Measurements from ENCODE around the gene ZNF200.
"Not testable (repeated sequence)": the region's sequence is repeated elsewhere in the genome, so short reads cannot be mapped to it uniquely, and the experiment has no call there.

The ZNF200 gene

DNA sequence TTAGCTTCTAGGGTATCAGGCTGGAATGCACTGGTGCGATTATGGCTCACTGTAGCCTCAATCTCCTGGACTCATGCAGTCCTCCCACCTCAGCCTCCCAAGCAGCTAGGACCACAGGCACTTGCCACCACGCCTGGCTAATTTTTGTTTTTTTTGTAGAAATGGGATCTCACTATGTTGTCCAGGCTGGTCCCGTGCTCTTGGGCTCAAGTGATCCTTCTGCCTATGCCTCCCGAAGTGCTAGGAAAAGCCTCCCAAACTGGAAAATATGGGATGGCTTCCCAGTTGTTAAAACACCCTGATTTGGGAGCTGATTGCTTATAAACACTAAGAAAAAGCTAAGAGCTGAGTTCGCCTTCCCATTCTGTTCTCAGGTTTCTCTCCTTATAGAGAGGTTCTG is 41.7 kb upstream of the ZNF200 start:
- no peak overlapping the region for H3K4me3 ChIP-seq (ENCODE audit: low read depth, low read length)
- TF ChIP-seq, protein P1, sequence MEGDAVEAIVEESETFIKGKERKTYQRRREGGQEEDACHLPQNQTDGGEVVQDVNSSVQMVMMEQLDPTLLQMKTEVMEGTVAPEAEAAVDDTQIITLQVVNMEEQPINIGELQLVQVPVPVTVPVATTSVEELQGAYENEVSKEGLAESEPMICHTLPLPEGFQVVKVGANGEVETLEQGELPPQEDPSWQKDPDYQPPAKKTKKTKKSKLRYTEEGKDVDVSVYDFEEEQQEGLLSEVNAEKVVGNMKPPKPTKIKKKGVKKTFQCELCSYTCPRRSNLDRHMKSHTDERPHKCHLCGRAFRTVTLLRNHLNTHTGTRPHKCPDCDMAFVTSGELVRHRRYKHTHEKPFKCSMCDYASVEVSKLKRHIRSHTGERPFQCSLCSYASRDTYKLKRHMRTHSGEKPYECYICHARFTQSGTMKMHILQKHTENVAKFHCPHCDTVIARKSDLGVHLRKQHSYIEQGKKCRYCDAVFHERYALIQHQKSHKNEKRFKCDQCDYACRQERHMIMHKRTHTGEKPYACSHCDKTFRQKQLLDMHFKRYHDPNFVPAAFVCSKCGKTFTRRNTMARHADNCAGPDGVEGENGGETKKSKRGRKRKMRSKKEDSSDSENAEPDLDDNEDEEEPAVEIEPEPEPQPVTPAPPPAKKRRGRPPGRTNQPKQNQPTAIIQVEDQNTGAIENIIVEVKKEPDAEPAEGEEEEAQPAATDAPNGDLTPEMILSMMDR (IDR thresholded peaks at IDR 0.05; ENCODE audit: insufficient read depth, low read length, missing control alignments), result no peak
- ChIA-PET POLR2A (interaction anchor here (1.0 kb wide), 1 partner anchor 182 kb away, joined by 3 read pairs; no protein-coding TSS in a partner anchor), CTCF (interaction anchor here (0.6 to 5.7 kb wide), 4 partner anchors 10 to 228 kb away, joined by 3 to 47 read pairs (median 3); no protein-coding TSS in a partner anchor)
- DNase-seq (ENCODE audit: low read depth, low spot score), result no peak

DNA sequence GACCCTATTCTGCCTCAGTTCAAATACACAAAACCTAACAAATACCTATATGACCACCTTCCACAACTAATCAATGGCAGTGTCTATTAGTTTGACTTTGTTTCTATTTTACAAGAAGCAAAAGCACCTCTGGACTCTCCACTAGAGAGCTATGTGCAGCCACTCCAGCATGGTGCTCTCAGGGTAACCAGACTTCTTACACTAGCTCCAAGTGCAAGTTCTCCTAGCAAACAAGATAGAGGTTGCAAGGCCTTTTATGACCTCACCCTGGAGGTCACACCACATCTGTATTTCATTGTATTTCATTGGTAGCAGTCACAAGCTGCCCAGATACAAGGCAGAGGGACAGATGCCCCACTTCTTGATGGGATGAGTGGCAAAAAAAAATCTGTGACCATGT is 40.0 kb upstream of the ZNF200 start:
- DNase-seq (ENCODE audit: low read depth, low spot score), result no peak
- TF ChIP-seq, protein P1 (IDR thresholded peaks at IDR 0.05; ENCODE audit: insufficient read depth, low read length, missing control alignments), result no peak
- POLR2A ChIA-PET, result no interaction called here
- no peak overlapping the region for H3K4me3 ChIP-seq (ENCODE audit: low read depth, low read length)
- CTCF ChIA-PET, result interaction anchor here (1.0 kb wide), 1 partner anchor 9 kb away, joined by 3 read pairs; no protein-coding TSS in a partner anchor

DNA sequence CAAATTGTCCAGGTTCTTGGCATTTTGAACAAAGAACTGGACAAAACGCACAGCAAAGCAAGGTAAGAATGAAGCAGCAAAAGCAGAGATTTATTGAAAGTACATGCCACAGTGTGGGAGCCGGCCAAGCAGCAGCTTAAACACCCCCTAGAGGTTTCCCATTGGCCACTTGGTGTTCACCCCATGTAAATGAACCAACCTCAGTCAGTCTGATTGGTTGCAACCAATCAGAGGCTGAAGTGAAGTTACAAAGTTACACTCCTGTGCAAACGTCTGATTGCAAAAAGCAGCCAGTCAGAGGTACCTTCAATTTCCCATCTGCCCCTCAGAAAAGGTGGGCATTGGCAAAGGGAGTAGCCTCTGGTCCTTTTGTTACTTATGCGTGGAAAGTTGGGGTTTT is 39.5 kb upstream of the ZNF200 start:
- CTCF ChIA-PET, result interaction anchor here (1.0 kb wide), 1 partner anchor 9 kb away, joined by 3 read pairs; no protein-coding TSS in a partner anchor
- TF ChIP-seq, protein P1 (IDR thresholded peaks at IDR 0.05; ENCODE audit: insufficient read depth, low read length, missing control alignments), result no peak
- DNase-seq (ENCODE audit: low read depth, low spot score), result no peak
- POLR2A ChIA-PET, result no interaction called here
- H3K4me3 ChIP-seq (ENCODE audit: low read depth, low read length), result no peak overlapping the region

DNA sequence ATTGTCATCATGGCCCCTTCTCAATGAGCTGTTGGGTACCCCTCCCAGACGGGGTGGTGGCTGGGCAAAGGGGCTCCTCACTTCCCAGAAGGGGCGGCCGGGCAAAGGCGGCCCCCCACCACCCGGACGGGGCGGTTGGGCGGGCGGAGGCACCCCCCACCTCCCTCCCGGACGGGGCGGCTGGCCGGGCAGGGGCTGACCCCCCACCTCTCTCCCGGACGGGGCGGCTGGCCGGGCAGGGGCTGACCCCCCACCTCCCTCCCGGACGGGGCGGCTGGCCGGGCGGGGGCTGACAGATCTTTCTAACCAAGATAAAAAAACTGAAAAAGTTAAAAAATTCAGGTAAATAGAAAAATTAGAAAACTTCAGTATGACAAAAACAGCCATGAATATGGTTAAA is 36.3 kb upstream of the ZNF200 start:
- DNase-seq (ENCODE audit: low read depth, low spot score); POLR2A ChIA-PET; CTCF ChIA-PET; H3K4me3 ChIP-seq (ENCODE audit: low read depth, low read length): not testable (repeated sequence)

DNA sequence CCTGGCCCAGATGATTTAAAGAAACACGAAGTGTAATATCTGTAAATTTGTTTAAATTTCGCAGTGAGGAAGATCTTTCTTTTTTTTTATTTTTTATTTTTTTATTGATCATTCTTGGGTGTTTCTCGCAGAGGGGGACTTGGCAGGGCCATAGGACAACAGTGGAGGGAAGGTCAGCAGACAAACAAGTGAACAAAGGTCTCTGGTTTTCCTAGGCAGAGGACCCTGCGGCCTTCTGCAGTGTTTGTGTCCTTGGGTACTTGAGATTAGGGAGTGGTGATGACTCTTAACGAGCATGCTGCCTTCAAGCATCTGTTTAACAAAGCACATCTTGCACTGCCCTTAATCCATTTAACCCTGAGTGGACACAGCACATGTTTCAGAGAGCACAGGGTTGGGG is 35.8 kb upstream of the ZNF200 start:
- H3K4me3 ChIP-seq (ENCODE audit: low read depth, low read length); DNase-seq (ENCODE audit: low read depth, low spot score); POLR2A ChIA-PET: not testable (repeated sequence)
- CTCF ChIA-PET, result interaction anchor here (1.2 kb wide), 1 partner anchor 12 kb away, joined by 4 read pairs; the partner anchor contains the start of gene ZNF263

DNA sequence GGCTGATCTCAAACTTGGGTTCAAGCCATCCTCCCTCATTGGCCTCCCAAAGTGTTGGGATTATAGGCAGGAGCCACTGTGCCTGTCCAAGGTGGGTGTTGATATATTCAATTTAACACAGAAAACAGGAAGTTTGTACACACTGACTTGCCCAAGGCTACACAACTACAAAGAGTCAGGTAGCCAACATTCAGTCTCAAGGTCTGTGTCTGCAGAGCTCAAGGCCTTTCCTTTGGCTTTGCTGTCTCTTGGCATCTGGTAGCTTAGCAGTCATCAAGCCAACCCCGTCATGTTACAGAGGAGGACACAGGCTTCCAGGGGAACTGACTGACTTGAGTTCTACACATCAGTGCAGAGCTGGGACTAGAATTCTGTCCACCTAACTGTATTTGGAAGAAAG is 33.3 kb upstream of the ZNF200 start:
- ChIA-PET POLR2A (no interaction called here), CTCF (interaction anchor here (3.4 kb wide), 1 partner anchor 10 kb away, joined by 47 read pairs; no protein-coding TSS in a partner anchor)
- TF ChIP-seq, protein P1 (IDR thresholded peaks at IDR 0.05; ENCODE audit: insufficient read depth, low read length, missing control alignments), result no peak
- no peak overlapping the region for H3K4me3 ChIP-seq (ENCODE audit: low read depth, low read length)
- DNase-seq (ENCODE audit: low read depth, low spot score), result no peak

DNA sequence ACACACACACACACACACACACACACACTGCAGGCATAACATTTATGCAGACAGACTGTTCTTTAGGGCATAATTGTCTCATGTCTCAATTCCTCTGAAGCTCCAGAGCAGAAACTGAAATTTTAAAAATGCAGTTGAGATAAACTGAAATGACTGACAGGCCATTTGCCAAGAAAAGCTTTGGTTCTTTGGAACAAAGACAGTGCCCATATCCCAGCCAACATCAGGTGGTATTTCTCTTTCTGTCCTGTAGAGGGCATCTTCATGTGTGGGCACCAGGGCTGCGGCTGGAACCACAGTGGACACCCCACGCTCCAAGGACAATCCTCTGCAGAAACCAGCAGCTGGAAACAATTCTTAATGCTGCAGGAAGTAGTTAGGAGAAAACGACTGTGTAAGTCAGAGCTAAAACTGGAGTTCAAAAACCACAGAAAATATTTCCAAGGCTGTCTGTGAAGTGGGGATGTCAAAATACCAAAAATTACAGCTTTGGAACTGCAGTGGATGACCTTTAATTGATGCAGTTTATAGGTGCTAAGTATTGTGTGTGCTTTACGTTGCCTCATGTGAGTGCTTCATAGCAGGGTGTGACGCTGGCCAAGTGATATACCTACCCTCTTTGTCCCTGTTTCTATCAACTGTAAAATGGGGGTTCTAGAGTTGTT is 32.0 kb upstream of the ZNF200 start:
- ChIA-PET CTCF (interaction anchor here (0.6 to 3.4 kb wide), 20 partner anchors 8 to 253 kb away, joined by 3 to 47 read pairs (median 3); partner anchors contain the start of genes NAA60, ZNF200, ZNF263 and ZNF597), POLR2A (interaction anchor here (1.5 kb wide), 1 partner anchor 16 kb away, joined by 10 read pairs; the partner anchor contains the start of gene ZNF263)
- DNase-seq (ENCODE audit: low read depth, low spot score), result peak; percentile 31
- H3K4me3 ChIP-seq (ENCODE audit: low read depth, low read length), result no peak overlapping the region
- TF ChIP-seq, protein P1 (IDR thresholded peaks at IDR 0.05; ENCODE audit: insufficient read depth, low read length, missing control alignments), result peak; percentile 65
